Stimulated activated memory B cell treated with anti-CD40 and anti-IgM and Interleukin-4, amounts not matched to agents 10 μg/mL and 1 μg/mL and 100 μg/mL, for 72 hours (primary cell): ENCODE measurements around the gene PALM.
"Not testable (repeated sequence)": the region's sequence is repeated elsewhere in the genome, so short reads cannot be mapped to it uniquely, and the experiment has no call there.

Experiments
- ATAC-seq: fragments of 150-1000 bp; cut with Tn5 transposase; 2 replicates; pipeline ENCODE4 v1.10.0; 2021
- H3K27ac Mint-ChIP-seq: one replicate; pipeline ENCODE4 v1.8.0; 2022; ENCODE audit warnings: mild to moderate bottlenecking, mixed read lengths
- H3K27me3 Mint-ChIP-seq: one replicate; pipeline ENCODE4 v1.8.0; 2022; ENCODE audit warnings: mixed read lengths
- H3K36me3 Mint-ChIP-seq: one replicate; pipeline ENCODE4 v1.8.0; 2022; ENCODE audit warnings: mixed read lengths
- H3K4me1 Mint-ChIP-seq: one replicate; pipeline ENCODE4 v1.8.0; 2022; ENCODE audit warnings: mixed read lengths
- H3K4me3 Mint-ChIP-seq: one replicate; pipeline ENCODE4 v1.8.0; 2022; ENCODE audit warnings: mild to moderate bottlenecking, moderate library complexity, mixed read lengths
- H3K9me3 Mint-ChIP-seq: one replicate; pipeline ENCODE4 v1.8.0; 2022; ENCODE audit warnings: mixed read lengths

Gene PALM

DNA sequence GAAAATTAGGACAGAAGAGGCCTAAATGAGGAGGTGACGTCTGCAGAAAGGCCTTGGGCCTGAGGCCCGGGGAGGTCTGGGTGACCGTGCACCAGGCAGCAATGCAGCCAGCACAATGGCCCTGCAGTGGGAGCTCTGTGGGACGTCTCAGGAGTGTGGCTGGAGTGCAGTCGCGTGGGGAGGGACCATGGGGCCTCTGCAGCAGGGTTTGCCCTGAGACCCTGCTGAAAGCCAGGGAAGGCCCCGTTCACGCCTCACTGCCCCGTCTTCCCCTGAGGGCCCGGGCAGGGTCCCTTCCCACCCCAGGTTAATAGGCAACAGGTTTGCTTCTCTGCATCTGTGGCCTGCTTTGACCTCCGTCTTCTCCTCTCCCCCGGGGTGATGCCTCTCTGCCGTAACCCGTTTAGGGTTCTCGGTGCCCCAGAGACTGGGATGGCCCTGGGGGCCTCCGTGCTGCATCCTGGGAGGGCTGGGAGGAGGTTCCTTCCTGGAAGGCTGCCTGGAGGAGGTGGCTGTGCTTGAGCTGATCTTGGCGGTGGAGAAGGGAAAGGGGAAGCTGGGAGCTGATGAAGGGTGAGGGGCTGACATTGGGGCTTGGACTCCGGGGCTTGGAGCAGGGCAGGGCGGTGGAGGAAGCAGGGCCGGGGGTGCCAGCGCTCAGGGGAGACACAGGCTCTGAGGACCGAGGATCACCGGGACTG lies 9.7 kb downstream of the PALM start:
- Mint-ChIP-seq H3K9me3 (peaks cover 6% of the 10 kb centered on the region), H3K4me3 (no peak overlapping the region)

DNA sequence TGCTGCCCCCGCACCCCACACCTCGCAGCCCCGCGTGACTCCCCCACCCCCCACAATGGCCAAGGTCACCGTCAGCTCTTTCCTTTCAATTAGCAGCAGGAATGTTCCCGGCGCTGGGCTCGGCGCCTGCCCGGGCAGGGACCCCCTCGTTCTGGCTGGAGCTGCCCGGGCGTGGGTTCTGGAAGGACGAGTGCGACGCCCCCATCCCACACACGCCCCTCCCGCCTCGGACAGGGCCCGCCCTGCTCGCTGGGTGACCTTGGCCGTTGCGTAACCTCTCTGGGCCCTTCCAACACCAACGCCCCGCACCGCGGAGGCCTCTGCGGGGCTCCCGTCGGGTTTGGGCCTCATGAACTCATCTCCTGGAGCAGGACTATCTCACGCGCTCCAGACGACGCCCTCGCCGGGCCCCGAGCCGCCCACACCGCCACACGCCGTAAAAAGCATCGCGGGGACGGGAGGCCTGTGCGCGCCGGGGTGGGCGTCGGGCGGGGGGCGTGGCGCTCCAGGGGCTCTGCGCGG lies 10.3 kb downstream of the PALM start:
- ATAC-seq = no peak
- Mint-ChIP-seq H3K4me1 (peaks cover 32% of the 10 kb centered on the region), H3K9me3 (peaks cover 6% of the 10 kb centered on the region), H3K27ac (no peak overlapping the region), H3K27me3 (peaks cover 71% of the 10 kb centered on the region), H3K4me3 (no peak overlapping the region), H3K36me3 (peaks cover 8% of the 10 kb centered on the region)

More for the DNA sequence above, 9.7 kb downstream of the PALM start:
- Mint-ChIP-seq H3K27ac (no peak overlapping the region), H3K4me1 (peaks cover 28% of the 10 kb centered on the region), H3K27me3 (peaks cover 71% of the 10 kb centered on the region), H3K36me3 (peaks cover 8% of the 10 kb centered on the region)
- ATAC-seq = no peak

DNA sequence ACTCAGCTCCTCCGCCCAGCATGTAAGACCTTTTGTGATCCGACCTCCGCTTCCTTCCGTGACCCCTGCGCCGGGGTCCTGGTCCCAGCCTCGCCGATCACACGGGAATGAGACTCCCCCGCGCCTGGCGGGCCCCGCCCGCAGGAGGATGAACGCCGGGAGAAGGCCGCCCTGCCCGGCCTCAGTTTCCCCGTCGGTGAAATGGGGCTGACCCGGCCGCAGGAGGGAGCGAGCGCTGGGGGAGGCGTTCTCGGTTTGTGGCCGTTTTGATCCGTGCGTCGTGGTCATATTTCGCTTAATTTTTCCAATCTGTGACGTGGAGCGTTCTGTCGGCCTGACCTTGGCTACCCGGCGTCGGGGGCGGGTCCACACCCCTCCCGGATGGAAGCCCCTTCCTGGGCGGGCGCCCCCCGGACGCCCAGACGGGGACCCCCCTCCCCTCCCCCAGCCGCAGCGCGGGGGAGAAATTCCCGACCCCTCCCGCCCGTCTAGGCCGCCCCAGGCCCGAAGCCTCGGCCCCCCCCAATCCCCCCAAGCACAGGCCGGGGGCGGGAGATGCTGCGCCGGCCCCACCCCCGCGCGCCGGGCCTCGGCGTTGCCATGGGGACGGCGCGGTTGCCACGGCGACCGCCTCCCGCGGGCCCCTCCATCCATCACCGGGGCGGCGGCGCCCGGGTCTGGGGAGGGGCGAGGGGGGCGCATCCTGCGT lies 11.1 kb downstream of the PALM start:
- Mint-ChIP-seq H3K27me3 (peaks cover 75% of the 10 kb centered on the region), H3K27ac (no peak overlapping the region), H3K4me3 (no peak overlapping the region), H3K9me3 (peaks cover 6% of the 10 kb centered on the region), H3K4me1 (peaks cover 32% of the 10 kb centered on the region), H3K36me3 (peaks cover 8% of the 10 kb centered on the region)
- ATAC-seq = no peak

GRCh38 chr19:720345-721160 lies 11.8 kb downstream of the PALM start:
- peak; percentile 61 for ATAC-seq
- Mint-ChIP-seq H3K4me1 (peaks cover 32% of the 10 kb centered on the region), H3K4me3 (no peak overlapping the region), H3K36me3 (peaks cover 4% of the 10 kb centered on the region), H3K27me3 (peaks cover 73% of the 10 kb centered on the region), H3K9me3 (peaks cover 3% of the 10 kb centered on the region), H3K27ac (no peak overlapping the region)

DNA sequence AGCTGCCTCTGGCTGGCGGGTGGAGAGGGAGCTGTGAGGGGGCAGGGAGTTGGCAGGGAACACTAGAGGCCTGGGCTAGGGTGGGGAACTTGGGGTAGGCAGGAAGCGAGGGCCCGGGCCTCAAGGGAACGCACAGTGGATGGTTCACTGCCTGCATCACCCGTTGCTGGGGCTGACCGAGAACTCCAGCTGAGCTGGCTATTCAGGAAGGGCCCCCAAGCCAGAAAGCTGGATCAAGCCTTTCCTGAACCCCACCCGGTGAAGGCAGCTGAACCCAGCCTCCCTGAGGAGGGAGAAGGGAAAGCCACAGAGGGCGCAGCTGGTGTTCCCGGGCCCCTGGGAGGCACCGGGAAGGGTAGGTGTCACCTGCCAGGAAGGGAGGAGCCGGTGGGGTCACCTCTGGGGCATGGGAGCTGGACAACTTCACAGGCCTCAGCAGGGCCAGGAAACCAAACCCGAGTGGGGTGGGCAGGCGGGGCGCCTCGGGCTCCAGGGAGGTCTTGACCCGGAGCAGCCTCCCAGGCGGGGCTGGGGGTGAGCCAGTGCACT lies 13.9 kb downstream of the PALM start:
- no peaks in the 10 kb centered on the region for H3K9me3 Mint-ChIP-seq
- H3K4me1 Mint-ChIP-seq = peaks cover 32% of the 10 kb centered on the region
- no peak for ATAC-seq
- peaks cover 74% of the 10 kb centered on the region for H3K27me3 Mint-ChIP-seq
- H3K27ac Mint-ChIP-seq = no peak overlapping the region
- H3K4me3 Mint-ChIP-seq = peak overlapping the region; percentile 18
- no peaks in the 10 kb centered on the region for H3K36me3 Mint-ChIP-seq

GRCh38 chr19:723247-723646 lies 14.5 kb downstream of the PALM start:
- no peak for ATAC-seq
- Mint-ChIP-seq H3K27me3 (peaks cover 74% of the 10 kb centered on the region), H3K4me3 (no peak overlapping the region), H3K9me3 (no peaks in the 10 kb centered on the region), H3K4me1 (peaks cover 28% of the 10 kb centered on the region), H3K36me3 (no peaks in the 10 kb centered on the region), H3K27ac (no peak overlapping the region)

DNA sequence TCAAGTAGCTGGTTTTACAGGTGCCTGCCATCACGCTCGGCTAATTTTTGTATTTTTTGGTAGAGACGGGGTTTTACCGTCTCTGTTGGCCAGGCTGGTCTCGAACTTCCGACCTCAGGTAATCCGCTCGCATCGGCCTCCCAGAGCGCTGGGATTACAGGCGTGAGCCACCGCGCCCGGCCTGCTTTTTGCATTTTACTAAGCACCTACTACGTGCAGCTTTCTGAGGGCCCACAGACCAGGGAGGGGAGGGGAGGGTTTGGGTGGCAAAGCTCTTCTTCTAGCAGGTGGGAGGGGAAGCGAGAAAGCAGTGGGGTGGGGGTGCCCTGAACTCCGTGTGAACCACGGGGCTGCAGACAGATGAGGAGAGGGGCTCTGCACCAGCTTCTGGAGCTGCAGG lies 15.0 kb downstream of the PALM start:
- Mint-ChIP-seq H3K4me1 (peaks cover 23% of the 10 kb centered on the region), H3K4me3 (no peak overlapping the region), H3K27me3 (peaks cover 71% of the 10 kb centered on the region), H3K27ac (no peak overlapping the region), H3K9me3 (no peaks in the 10 kb centered on the region), H3K36me3 (no peaks in the 10 kb centered on the region)
- ATAC-seq = no peak

GRCh38 chr19:725461-726089 lies 16.8 kb downstream of the PALM start:
- peaks cover 23% of the 10 kb centered on the region for H3K4me1 Mint-ChIP-seq
- no peaks in the 10 kb centered on the region for H3K9me3 Mint-ChIP-seq
- no peak overlapping the region for H3K27ac Mint-ChIP-seq
- no peak overlapping the region for H3K4me3 Mint-ChIP-seq
- peaks cover 66% of the 10 kb centered on the region for H3K27me3 Mint-ChIP-seq
- ATAC-seq = no peak
- H3K36me3 Mint-ChIP-seq = no peaks in the 10 kb centered on the region

DNA sequence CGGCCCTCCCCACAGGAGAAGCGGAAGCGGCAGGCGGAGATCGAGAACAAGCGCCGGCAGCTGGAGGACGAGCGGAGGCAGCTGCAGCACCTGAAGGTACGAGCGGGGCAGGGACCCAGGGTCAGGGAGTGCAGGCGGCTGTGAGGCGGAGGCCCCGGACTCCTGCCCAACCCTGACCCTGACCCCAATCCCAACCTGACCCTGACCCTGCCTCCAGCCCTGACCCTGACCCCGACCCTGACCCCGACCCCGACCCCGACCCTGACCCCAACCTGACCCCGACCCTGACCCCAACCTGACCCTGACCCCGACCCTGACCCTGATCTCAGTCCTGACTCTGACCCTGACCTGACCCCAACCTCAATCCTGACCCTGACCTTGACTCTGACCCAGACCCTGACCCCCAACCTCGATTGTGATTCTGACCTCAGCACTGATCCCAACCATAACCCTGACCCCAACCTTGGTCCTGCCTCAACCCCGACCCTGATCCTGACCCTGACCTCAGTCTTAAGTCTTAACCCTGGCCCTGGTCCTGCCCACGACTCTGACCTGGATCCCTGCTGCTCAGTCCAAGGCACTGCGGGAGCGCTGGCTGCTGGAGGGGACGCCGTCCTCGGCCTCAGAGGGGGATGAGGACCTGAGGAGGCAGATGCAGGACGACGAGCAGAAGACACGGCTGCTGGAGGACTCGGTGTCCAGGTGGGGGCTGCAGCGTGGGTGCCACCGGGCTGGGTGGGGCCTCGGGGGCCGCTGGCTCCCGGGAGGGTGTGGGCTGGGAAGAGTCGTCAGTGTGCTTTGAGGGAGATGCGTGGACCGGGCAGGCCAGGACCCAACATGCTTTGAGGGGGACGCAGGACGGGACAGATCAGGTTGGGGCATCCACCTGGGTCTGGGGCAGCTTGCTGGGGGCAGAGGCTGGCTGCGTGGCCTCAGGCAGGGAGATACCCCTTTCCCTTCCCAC lies 18.5 kb downstream of the PALM start:
- peaks cover 55% of the 10 kb centered on the region for H3K27me3 Mint-ChIP-seq
- H3K36me3 Mint-ChIP-seq = no peaks in the 10 kb centered on the region
- H3K4me1 Mint-ChIP-seq = peaks cover 15% of the 10 kb centered on the region
- no peak overlapping the region for H3K27ac Mint-ChIP-seq
- ATAC-seq = peak; percentile 46
- no peak overlapping the region for H3K4me3 Mint-ChIP-seq
- H3K9me3 Mint-ChIP-seq = no peaks in the 10 kb centered on the region

- Mint-ChIP-seq H3K27me3 (peaks cover 53% of the 10 kb centered on the region), H3K36me3 (no peaks in the 10 kb centered on the region), H3K27ac (no peak overlapping the region), H3K9me3 (no peaks in the 10 kb centered on the region), H3K4me3 (no peak overlapping the region), H3K4me1 (peaks cover 9% of the 10 kb centered on the region)
- no peak for ATAC-seq
Observed at GRCh38 chr19:728011-728410, 19.3 kb downstream of the PALM start.

GRCh38 chr19:729564-729963 lies 20.8 kb downstream of the PALM start:
- peaks cover 54% of the 10 kb centered on the region for H3K27me3 Mint-ChIP-seq
- H3K9me3 Mint-ChIP-seq, H3K4me1 Mint-ChIP-seq, H3K4me3 Mint-ChIP-seq, ATAC-seq, H3K27ac Mint-ChIP-seq, H3K36me3 Mint-ChIP-seq: not testable (repeated sequence)

GRCh38 chr19:729965-730668 lies 21.4 kb downstream of the PALM start:
- Mint-ChIP-seq H3K27me3 (peaks cover 59% of the 10 kb centered on the region), H3K9me3 (no peaks in the 10 kb centered on the region), H3K4me1 (peaks cover 6% of the 10 kb centered on the region), H3K36me3 (no peaks in the 10 kb centered on the region), H3K4me3 (no peak overlapping the region), H3K27ac (no peak overlapping the region)
- peak; percentile 14 for ATAC-seq

- Mint-ChIP-seq H3K27me3 (peaks cover 50% of the 10 kb centered on the region), H3K4me3 (no peak overlapping the region), H3K9me3 (no peaks in the 10 kb centered on the region), H3K36me3 (no peaks in the 10 kb centered on the region), H3K27ac (no peak overlapping the region), H3K4me1 (peaks cover 6% of the 10 kb centered on the region)
- no peak for ATAC-seq
Observed at GRCh38 chr19:731000-731399, 22.3 kb downstream of the PALM start.
